Sigmoid colon (tissue), 4 donors: ENCODE data around the gene MIDN.

Source experiments
- EP300 ChIP-seq, 4 donors: sonication (generic); formaldehyde crosslinking; IDR thresholded peaks; one replicate each; pipeline ENCODE4 v1.6.1; 2017; ENCODE audit warnings: antibody characterized with exemption in 4 of 4
- POLR2A ChIP-seq, 2 donors: fragments of 450-650 bp; IDR thresholded peaks; one replicate each; pipeline ENCODE4 v1.6.1; 2016; ENCODE audit warnings: antibody characterized with exemption in 2 of 2, mild to moderate bottlenecking in 2 of 2, moderate library complexity in 2 of 2
- POLR2AphosphoS5 ChIP-seq, 4 donors: sonication (generic); formaldehyde crosslinking; IDR thresholded peaks; one replicate each; pipeline ENCODE4 v1.6.1; 2017; ENCODE audit warnings: antibody characterized with exemption in 4 of 4
- TF ChIP-seq, protein P1 (sequence below), 4 experiments: fragments of 450-650 bp in 3 of 4; fragments of 200-600 bp in 1 of 4; IDR thresholded peaks; one replicate each; pipeline ENCODE4 v1.5.1; 2016 to 2019; ENCODE audit warnings: antibody characterized with exemption in 4 of 4, mild to moderate bottlenecking in 3 of 4, moderate library complexity in 2 of 4

GRCh38 chr19:1252221-1252820 lies 3.9 kb downstream of the MIDN start:
- TF ChIP-seq, protein P1, sequence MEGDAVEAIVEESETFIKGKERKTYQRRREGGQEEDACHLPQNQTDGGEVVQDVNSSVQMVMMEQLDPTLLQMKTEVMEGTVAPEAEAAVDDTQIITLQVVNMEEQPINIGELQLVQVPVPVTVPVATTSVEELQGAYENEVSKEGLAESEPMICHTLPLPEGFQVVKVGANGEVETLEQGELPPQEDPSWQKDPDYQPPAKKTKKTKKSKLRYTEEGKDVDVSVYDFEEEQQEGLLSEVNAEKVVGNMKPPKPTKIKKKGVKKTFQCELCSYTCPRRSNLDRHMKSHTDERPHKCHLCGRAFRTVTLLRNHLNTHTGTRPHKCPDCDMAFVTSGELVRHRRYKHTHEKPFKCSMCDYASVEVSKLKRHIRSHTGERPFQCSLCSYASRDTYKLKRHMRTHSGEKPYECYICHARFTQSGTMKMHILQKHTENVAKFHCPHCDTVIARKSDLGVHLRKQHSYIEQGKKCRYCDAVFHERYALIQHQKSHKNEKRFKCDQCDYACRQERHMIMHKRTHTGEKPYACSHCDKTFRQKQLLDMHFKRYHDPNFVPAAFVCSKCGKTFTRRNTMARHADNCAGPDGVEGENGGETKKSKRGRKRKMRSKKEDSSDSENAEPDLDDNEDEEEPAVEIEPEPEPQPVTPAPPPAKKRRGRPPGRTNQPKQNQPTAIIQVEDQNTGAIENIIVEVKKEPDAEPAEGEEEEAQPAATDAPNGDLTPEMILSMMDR (IDR thresholded peaks at IDR 0.05), result no peak
- TF ChIP-seq EP300 (IDR thresholded peaks at IDR 0.05), result peak in 3 of 4 donors; percentile 3 to 59 (median 13)
- TF ChIP-seq POLR2A (IDR thresholded peaks at IDR 0.05), result no peak
- TF ChIP-seq POLR2AphosphoS5 (IDR thresholded peaks at IDR 0.05), result peak; percentile 52 to 82 (median 78)
